AG10803 (cell line): Measurements from ENCODE around the gene MEAF6.

Experiments
- DNase-seq: peaks from one replicate; pipeline ENCODE4 v3.0.0; 2010; ENCODE audit warnings: low read depth
- H3K4me3 ChIP-seq: 2 replicates; pipeline ENCODE4 v1.5.1; 2011; ENCODE audit warnings: mild to moderate bottlenecking, low read length, control low read depth
- TF ChIP-seq, protein P1 (sequence below): conservative IDR thresholded peaks from 2 replicates; pipeline ENCODE4 v1.5.1; 2011; ENCODE audit warnings: mild to moderate bottlenecking, low read length, control low read depth, inconsistent platforms

MEAF6 gene

DNA sequence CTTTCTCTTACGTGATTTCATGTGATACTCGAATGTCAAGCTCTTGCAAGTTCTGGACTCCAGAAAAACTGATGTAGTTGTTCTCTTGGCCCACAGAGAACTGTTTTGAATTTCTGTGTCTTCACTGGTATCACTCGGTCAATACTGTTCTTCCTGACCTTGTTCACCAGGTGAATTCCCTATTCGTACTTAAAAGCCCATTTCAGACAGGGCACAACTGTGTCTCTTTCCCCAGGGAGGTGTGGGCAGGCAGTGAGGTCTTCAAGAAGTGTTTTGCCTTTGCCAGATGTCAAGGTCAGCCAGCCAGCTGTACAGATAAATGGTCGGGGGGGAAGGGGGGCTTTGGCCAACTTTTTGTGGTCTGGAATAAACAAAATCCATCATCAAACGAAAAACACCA, 67.7 kb downstream of the MEAF6 start:
- TF ChIP-seq, protein P1, sequence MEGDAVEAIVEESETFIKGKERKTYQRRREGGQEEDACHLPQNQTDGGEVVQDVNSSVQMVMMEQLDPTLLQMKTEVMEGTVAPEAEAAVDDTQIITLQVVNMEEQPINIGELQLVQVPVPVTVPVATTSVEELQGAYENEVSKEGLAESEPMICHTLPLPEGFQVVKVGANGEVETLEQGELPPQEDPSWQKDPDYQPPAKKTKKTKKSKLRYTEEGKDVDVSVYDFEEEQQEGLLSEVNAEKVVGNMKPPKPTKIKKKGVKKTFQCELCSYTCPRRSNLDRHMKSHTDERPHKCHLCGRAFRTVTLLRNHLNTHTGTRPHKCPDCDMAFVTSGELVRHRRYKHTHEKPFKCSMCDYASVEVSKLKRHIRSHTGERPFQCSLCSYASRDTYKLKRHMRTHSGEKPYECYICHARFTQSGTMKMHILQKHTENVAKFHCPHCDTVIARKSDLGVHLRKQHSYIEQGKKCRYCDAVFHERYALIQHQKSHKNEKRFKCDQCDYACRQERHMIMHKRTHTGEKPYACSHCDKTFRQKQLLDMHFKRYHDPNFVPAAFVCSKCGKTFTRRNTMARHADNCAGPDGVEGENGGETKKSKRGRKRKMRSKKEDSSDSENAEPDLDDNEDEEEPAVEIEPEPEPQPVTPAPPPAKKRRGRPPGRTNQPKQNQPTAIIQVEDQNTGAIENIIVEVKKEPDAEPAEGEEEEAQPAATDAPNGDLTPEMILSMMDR, result no peak
- H3K4me3 ChIP-seq, result no peak overlapping the region
- DNase-seq, result no peak

DNA sequence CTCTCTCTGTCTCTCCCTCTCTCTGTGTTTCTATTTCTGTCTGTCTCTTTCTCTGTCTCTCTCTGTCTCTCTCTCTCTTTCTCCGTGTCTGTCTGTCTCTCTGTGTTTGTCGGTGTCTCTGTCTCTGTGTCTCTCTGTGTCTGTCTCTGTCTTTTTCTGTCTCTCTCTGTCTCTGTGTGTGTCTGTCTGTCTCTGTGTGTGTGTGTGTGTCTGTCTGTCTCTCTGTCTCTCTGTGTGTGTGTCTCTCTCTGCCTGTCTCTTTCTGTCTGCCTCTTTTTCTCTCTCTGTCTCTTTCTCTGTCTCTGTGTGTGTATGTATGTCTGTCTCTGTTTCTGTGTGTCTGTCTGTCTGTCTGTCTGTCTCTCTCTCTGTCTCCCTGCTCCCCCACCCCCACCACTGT, 71.9 kb downstream of the MEAF6 start:
- H3K4me3 ChIP-seq, result no peak overlapping the region
- TF ChIP-seq, protein P1, result no peak
- no peak for DNase-seq
